Globus pallidus (tissue), 1 donor: ENCODE results near the gene TM2D1.
"Not testable (repeated sequence)": the region's sequence is repeated elsewhere in the genome, so short reads cannot be mapped to it uniquely, and the experiment has no call there.

Source experiments
- DNase-seq: peaks from one replicate; pipeline ENCODE4 v3.0.0-alpha.2; 2015; ENCODE audit warnings: low spot score

TM2D1 gene

DNA sequence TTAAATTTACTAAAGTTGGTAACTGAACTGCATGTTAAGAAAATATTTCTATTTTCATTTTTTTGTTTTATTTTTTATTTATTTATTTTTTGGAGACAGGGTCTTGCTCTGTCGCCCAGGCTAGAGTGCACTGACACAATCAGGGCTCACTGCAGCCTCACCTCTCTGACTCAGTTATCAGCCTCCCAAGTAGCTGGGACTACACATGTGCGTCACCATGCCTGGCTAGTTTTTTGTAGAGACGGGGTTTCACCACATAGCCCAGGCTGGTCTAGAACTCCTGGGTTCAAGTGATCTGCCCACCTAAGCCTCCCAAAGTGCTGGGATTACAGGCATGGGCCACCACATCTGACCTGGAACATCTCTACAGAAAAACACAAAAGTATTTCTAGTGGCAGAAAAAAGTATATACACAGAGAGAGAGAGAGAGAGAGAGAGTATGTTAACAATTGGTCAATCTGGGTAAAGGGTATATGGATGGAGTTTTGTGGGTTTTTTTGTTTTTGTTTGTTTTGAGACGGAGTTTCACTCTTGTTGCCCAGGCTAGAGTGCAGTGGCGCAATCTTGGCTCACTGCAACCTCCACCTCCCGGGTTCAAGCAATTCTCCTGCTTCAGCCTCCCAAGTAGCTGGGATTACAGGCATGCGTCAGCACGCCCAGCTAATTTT is 5.8 kb downstream of the TM2D1 start:
- DNase-seq, result not testable (repeated sequence)

DNA sequence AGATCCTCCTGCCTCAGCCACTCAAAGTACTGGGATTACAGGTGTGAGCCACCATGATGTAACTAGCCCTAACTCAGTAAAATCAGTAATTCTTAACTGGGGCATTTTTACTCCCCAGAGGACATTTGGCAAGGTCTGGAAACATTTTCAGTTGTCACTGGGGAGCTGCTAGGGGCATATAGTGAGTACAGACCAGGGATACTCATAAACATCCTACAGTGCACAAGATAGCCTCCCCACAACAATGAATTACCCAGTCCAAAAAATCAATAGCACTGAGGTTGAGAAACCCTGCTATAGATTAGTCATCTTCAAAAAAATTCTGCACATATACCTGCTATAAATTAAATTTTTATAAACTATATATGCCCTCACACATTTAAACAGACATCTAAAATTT is 13.0 kb downstream of the TM2D1 start:
- DNase-seq, result no peak

DNA sequence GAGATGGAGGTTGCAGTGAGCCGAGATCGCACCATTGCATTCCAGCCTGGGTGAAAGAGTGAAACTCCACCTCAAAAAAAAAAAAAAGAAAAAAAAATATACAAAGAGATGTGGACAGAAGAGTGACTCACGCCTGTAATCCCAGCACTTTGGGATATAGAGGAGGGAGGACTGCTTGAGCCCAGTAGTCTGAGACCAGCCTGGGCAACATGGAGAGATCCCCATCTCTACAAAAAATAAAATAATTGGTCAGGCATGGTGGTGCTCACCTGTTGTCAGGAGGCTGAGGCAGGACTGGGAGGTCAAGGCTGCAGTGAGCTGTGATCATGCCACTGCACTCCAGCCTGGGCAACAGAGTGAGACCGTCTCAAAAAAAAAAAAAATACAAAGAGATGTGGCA is 13.7 kb downstream of the TM2D1 start:
- DNase-seq, result not testable (repeated sequence)

DNA sequence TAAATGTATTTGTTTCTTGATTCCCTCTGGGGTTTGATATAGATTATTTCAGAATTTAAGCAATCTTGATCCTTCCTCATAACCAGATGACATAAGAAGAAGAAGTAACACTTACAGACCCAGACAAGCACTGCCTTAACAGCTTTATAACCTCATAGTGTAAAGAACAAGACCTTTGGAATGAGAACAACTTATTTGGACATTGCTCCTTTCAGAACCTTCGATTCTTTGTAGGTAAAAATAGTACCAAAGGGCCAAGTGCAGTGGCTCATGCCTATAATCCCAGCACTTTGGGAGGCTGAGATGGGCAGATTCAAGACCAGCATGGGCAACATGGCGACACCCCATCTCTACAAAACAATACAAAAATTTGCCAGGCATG is 15.0 kb downstream of the TM2D1 start:
- no peak for DNase-seq

DNA sequence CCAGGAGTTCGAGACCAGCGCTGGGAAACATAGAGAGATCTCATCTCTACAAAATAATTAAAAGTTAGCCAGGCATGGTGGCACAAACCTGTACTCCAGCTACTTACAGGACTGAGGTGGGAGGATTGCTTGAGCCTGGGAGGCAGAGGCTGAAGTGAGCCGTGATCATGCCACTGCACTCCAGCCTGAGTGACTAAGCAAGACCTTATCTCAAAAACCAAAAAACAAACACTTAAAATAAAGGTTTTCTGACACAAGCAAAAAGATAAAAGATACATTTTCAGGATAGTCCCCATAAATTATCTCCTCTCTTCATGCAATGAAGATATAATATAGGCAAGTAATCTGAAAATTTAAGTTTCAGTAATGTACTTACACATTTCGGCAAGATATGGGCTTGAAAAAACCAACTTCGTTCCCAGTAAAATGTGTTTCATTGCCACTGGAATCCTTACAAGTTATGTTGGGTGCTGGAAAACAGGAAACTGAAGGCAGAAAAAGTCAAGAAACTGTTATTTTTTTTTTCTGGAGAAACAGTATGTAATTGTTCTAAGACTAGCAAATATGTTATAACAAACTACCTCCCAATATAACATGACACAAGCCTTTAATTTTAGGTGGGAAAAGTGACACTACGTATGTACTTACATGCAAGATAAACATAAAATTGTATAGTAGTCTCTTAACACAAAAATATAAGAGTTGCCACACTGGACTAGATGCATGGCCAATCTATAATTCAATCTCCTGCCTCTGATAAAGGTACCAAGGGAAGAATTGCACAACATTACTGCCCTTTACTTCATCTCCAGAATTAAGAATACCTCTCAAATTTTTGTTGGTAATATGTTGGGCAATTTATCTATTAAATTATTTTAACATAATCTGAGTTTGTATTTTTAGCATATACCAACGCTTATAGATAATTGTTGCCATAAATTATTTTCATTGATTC is 15.7 kb downstream of the TM2D1 start:
- DNase-seq, result no peak

DNA sequence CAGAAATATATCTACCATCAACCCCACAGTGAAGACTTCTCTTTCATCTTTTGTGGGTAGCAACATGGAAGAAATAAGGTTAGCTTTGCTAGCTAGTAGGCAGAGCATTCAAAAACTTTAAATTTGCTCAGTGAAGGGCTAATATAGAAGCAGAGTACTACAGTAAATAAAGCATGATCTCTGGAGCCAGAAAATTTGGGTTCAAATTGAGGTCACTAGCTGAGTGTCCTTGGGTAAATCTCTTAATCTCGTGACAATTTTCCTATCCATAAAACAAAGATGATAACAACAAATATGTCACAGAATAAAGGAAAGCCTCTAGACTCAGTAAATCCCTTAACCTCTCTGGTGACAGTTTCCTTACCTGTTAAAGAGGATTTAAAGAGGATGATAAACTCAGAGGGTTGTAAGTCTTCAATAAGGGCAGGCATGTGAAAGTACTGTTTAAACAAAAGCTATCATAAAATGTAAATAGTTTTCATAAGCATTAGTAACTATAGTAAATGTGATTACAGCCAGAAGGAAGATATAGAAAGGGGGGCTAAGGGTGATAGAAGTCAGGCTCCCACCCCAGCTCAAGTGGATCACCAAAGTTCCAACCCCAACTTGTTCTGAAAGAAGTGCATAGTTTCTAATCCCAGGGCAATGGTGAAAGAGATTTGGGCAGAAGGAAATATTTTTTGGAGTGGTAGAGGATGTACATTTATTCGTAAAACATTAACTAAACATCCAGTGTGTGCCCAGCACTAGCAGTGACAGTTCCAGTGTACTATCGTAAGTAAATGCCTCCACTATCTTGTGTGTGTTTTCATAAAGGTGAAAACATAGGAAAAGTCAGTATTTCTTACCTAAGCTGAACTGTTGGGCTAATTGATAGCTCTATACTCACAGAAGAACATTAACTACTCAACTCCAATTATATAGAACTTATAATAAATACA is 24.8 kb downstream of the TM2D1 start:
- no peak for DNase-seq

DNA sequence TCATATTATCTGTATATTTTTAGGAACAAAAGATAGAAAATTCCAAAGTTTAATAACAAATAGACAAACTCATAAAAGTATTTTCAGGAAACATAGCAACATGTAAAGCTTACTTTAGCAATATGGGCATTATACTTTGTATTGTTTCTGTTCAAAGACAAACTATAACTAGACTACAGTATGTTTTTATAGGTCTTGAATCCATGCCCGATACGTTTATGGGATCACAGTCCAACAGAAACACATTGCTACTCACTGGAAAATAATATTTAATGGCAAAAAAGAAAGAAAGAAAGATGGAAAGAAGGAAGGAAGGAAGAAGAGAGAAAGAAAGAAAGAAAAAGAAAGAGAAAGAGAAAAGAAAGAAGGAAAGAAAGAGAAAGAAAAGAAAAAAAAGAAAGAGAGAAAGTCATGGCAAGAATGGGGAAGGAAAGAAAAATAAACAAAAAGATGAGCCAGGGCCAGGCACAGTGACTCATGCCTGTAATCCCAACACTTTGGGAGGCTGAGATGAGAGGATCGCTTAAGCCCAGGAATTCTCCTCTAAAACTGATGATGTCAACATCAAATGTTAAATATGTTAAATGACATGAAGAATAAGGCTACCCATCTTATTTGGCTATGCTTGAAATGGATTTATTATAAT is 32.7 kb downstream of the TM2D1 start:
- DNase-seq, result no peak

DNA sequence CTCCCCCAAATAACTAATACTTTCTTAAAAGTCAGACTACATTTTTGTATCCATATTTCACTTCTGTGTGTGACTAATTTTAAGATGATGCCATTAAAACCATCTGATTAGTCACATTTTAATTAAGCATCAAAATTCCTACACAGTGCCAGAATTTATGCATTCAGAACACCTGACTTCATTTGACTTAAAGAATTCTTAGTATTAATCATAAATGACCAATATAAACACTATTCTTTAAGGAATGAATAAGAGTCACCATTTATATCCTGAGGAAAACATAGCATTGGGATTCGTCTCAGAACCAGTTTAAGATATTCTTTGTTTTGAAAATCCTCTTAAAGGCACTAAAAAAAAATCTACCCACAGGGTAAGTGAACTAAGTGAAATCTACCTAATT is 37.0 kb downstream of the TM2D1 start:
- no peak for DNase-seq

DNA sequence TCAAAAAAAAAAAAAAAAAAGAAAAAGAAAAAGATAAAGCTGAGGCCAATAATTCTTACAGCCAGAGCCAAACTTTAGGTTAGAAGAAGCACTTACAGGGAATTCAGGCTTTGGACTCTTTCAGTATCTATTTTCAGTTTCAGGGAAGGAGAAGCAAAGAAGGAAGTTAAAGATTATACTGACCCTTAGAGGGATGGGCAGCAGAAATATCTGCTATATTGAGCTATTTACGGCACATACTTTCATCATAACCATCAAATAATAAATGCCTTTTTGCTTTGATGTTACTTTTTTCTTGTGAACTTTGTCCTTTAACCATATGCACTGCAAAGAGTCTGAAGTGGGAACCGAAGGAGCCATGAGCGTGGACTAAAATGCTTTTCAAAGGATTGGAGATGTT is 42.0 kb downstream of the TM2D1 start:
- no peak for DNase-seq

DNA sequence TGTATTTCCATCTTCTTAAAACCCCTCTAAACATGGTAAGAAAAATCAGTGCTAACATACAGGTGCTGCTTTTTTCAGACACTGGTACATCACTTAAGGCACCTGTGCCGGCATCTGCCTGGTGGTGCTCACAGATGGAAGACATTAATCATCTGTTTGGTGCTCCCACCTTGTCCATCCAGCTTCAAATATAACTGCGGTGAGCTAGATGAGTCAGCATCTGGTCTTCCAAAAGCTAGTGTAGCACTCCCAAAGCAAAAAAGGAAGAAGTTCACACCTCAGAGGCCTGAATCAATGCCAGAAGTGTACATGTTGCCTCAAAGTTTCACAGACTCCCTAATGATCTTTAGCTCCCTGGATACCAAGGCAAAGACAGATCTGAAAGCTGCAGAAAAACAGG is 44.4 kb downstream of the TM2D1 start:
- no peak for DNase-seq

DNA sequence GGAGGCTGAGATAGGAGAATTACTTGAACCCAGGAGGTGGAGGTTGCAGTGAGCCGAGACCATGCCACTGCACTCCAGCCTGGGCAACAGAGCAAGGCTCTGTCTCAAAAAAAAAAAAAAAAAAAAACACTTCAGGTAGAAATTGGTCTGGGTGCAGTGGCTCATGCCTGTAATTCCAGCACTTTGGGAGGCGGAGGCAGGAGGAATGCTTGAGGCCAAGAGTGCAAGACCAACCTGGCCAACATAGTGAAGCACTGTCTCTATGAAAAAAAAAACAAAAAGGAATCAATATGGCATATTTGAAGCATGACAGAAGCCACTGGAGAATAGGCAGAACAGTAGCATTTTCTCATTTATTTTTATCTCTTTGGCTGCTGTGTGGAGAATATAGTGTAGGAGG is 48.1 kb downstream of the TM2D1 start:
- not testable (repeated sequence) for DNase-seq

DNA sequence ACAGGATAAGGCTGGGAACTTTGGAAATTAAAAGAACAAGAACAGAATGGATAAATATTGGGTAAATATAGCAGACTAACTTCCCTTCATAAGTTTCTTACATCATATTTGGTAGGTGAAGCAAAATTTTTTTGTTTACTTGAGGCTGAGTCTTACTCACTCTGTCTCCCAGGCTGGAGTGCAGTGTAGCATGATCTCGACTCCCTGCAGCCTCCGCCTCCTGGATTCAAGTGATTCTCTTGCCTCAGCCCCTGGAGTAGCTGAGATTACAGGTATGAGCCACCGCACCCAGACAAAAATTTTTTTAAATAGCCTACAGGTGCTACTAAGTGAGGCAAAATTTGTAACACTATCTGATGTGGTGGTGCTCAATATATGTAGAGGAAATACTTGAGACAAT is 50.7 kb downstream of the TM2D1 start:
- no peak for DNase-seq

DNA sequence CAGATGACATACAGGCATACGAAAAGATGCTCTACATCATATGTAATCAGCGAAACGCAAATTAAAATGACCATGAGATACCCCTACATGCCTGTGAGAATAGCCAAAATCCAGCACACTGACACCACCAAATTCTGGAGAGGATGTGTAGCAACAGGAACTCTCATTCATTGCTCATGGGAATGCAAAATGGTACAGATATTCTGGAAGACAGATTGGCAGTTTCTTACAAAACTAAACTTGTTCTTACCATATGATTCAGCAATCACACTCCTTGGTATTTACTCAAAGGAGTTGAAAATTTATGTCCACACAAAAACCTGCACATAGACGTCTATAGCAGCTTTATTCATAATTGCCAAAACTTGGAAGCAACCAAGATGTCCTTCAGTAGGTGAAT is 52.6 kb downstream of the TM2D1 start:
- no peak for DNase-seq

DNA sequence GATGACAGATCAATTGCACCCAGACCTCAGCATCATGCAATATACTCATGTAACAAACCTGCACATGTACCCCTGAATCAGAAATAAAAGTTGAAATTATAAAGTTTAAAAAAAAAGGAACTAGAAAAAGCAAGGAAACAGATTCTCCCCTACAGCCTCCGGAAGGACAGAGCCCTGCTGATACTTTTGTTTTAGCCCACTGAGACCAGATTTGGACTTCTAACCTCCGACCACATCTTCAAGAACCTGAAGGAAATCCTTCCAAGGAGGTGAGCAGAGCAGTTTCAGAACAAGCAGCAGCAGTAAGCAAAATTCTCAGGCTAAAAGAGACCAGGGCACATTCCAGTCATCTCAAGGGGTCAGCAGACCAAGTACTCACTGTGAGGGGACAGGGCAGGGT is 54.5 kb downstream of the TM2D1 start:
- DNase-seq, result no peak

DNA sequence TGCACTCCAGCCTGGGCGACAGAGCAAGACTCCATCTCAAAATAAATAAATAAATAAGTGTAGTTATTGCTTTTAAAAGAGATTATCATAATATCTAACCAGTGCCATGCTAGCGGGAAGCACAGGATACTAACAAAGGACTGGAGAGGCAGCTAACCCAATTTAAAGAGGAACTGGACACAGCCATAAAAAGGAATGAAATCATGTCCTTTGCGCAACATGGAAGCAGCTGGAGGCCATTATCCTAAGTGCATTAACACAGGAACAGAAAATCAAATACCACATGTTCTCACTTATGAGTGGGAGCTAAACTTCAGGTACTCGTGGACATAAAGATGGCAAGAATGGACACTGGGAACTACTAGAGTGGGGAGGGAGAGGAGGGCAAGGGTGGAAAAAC is 54.9 kb downstream of the TM2D1 start:
- no peak for DNase-seq

DNA sequence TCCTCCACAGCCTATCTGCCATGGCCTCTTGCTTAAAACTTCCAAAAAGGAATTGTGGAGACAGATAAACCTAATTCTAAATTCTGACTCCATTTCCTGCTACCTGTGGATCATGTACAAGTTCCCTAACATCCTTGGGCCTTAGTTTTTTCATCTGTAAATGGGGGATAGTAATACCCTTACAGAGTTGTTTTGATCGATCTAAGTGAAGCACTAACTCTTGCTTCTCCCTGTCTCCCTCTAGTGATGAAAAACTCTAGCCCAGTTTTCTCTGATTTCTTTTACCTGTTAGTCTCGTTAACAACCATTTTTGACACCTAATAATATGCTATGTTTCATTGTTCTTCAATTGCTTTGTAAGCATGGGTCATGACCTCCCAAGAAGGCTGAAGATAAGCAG is 65.9 kb downstream of the TM2D1 start:
- DNase-seq, result no peak

DNA sequence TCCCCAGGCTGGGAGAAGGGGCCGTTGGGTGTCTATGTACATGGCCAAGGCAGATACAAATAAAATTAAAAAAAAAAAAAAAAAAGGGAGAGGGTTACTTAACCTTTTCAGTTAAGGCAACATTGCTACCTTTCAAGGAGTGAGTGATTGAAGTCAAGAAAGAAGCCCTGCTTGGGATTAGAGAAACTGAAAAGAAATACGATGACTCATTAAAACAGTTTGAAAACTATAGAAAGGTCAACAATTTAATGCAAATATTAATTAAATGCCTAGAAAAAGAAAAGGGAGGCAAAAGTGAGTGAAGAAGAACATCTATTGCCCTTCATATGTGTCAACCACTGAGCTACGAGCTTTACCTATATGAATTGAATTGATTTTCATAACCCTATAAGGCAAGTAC is 69.5 kb downstream of the TM2D1 start:
- DNase-seq, result no peak

DNA sequence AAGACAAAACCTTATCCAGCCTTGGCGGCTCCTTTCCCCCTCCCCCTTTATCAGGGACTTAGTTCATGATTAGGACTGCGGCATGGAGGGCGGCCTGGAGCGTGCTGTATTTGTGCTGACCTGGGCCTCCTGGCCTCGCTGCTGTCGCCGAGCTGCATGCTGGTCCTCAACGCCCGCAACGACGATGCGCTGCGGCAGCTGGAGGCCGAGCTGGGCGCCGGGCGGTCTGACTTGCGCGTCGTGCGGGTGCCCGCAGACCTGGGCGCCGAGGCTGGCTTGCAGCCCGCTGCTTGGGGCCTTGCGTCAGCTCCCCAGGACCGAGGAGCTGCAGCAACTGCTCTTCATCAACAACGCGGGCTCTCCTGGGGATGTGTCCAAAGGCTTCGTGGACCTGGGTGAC is 70.9 kb downstream of the TM2D1 start:
- DNase-seq, result no peak

DNA sequence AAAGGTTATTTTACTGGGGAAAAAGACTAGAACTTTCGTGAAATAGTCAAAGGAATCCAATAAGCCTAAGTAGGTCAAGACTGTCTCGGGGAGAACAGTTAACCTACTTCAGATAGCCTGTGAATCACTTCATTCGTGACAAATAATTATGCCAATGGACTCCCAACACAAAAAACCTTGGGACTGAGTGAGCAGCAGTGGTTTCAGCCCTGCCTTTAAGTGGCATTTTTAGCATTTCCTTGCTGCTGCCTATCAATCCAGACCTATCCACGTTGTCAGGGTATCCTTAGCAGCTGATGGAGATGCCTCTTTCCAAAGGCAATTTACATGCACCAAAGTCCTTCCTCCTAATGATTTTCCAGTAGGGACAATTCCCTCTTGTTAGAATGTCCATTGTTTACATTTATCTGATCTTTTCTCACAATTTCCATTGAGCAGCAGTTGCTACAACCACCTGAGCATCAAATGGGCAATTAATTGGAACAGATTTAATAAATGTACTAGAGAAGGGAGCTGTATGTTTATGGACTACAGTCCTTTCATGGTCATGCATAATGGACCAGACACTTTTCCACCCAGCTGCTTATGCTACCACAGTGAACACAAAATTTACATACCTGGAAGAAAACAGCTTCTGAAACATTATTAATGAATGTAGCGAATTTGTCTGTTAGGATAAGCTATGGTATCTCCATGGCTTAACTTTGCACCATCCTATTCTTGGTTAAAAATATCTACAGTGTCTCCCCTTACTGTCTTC is 75.8 kb downstream of the TM2D1 start:
- DNase-seq, result no peak

DNA sequence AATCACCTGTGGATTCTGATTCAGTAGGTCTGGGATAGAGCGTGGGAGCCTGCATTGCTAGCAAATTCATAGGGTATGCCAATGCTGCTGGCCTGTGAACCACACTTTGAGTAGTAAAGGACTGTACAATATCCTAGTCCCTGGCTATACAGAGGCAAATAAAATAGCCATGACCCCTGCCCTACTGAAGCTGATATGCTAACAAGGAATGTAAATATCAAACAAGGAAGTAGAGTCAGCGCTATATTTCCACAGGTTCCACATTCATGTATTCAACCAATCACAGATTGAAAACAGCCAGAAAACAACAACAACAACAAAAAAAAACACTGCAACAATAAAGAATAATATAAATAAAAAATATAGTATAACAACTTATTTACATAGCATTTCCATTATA is 77.8 kb downstream of the TM2D1 start:
- DNase-seq, result no peak

DNA sequence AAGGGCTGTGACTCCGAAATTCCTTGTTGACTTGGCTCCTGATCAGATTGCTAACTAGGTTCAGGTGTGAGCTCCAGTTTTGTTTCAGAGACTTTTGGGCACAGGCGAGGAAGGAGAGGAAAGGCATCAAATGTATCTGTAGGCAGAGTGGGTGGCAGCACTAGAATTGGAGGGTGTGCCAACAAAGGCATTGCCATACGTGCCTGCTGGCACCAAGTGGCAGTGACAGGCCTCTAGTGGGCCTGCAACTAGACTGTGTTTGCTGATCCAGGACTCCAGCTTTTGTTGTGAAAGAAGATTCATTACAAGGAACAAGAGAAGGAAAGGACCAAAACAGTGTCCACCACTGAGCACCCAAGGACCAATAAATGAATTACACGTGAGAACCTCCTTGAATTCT is 79.5 kb downstream of the TM2D1 start:
- no peak for DNase-seq
